Dendritic cell treated with granulocyte-macrophage colony-stimulating factor and Interleukin-4, amounts not matched to agents 40 ng/mL and 50 ng/mL, for 4 days (primary cell): ENCODE measurements around the gene CORO2B.

ENCODE experiments used
- H3K27ac Mint-ChIP-seq: one replicate; pipeline ENCODE4 v1.8.0; 2022; ENCODE audit warnings: mild to moderate bottlenecking, mixed read lengths
- H3K27me3 Mint-ChIP-seq: one replicate; pipeline ENCODE4 v1.8.0; 2022; ENCODE audit warnings: mild to moderate bottlenecking, mixed read lengths
- H3K36me3 Mint-ChIP-seq: one replicate; pipeline ENCODE4 v1.8.0; 2022; ENCODE audit warnings: low read depth, mixed read lengths
- H3K4me1 Mint-ChIP-seq: one replicate; pipeline ENCODE4 v1.8.0; 2022; ENCODE audit warnings: low read depth, mixed read lengths
- H3K4me3 Mint-ChIP-seq: one replicate; pipeline ENCODE4 v1.8.0; 2022; ENCODE audit warnings: mild to moderate bottlenecking, moderate library complexity, mixed read lengths
- H3K9me3 Mint-ChIP-seq: one replicate; pipeline ENCODE4 v1.8.0; 2022; ENCODE audit warnings: mixed read lengths
- intact Hi-C: fragments of 100-400 bp; cut with micrococcal nuclease; formaldehyde crosslinking; loops from one replicate; pipeline ENCODE4 v1.15.0; 2022

CORO2B gene

DNA sequence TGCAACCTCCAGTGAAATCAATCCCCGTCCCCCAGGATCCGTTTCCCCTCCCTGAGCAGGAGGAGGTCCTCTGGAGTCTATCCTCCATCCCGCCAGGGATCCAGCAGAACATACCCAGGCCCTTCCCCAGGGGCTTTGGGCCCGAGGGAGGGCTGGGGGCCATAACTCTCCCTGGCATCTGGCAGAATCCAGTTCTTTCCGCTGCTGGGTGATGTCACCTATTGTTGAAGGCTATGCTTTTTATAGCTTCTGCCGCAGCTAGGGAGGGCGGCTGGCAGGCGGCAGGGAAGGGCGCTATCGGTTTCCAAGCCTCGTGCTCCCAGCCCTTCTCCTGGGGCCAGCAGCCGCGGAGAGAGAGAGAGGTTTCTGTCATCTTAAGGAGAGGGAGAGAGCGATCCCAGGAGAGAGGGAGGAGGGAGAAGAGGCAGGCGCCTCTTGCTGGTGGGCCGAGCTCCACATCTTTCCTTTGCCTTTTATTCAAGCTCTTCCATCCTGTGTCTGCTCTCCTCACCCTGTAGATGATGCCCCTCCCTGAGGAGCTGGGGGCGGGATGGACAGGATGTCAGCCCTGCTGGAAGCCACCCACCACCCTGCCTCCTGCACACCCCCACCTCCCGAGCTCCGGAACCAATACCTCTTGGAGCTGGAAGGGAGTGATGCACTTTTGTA, 121.8 kb downstream of the CORO2B start:
- peaks cover 8% of the 10 kb centered on the region for H3K27me3 Mint-ChIP-seq
- H3K4me1 Mint-ChIP-seq = peaks cover 6% of the 10 kb centered on the region
- H3K9me3 Mint-ChIP-seq = no peaks in the 10 kb centered on the region
- intact Hi-C loops = no loop called here
- H3K27ac Mint-ChIP-seq = no peak overlapping the region
- no peaks in the 10 kb centered on the region for H3K36me3 Mint-ChIP-seq
- no peak overlapping the region for H3K4me3 Mint-ChIP-seq

DNA sequence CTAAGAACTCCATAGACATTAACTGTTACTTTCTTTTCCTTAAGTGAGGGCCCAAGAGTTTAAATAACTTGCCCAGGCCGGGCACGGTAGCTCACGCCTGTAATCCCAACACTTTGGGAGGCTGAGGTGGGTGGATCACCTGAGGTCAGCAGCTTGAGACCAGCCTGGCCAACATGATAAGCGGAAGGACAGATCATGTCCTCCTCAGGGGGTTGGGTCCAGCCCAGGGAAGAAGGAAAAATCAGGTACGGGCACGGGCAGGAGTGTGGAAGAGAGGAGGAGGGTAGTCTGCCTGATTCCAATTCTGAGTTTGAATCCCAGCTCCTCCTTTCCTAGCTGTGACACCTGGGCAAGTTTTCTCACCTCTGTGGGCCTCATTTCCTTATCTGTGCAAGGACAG, 123.1 kb downstream of the CORO2B start:
- H3K9me3 Mint-ChIP-seq = no peaks in the 10 kb centered on the region
- peaks cover 10% of the 10 kb centered on the region for H3K27me3 Mint-ChIP-seq
- H3K36me3 Mint-ChIP-seq = no peaks in the 10 kb centered on the region
- peaks cover 6% of the 10 kb centered on the region for H3K4me1 Mint-ChIP-seq
- H3K27ac Mint-ChIP-seq = no peak overlapping the region
- intact Hi-C loops = no loop called here
- H3K4me3 Mint-ChIP-seq = no peak overlapping the region

DNA sequence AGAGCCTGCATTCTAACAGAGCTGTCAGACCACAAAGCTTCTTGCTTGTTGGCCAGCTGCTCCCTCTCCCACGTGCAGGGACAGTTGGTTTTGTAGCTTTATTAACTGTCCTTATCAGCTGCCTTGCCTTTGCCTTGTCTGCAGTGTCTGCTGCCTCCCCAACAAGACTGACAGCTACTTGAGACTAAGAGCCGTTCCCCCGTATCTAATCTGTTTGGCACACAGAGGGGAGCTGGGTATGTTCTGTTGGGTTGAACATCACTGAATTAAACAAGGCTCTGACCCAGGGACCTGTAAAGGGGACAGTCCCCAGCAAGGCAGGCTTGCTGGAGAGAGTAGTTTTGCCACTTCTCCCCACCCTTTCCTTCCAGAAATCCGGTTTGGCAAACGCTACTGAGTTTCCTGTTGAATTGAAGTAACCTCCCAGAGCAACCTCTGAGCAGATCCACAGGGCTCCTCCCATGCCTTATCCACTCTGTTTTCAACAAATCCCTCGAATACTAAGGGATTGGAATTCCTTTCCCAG, 125.8 kb downstream of the CORO2B start:
- H3K27me3 Mint-ChIP-seq = peaks cover 10% of the 10 kb centered on the region
- intact Hi-C loops = no loop called here
- peaks cover 6% of the 10 kb centered on the region for H3K4me1 Mint-ChIP-seq
- H3K9me3 Mint-ChIP-seq = no peaks in the 10 kb centered on the region
- H3K27ac Mint-ChIP-seq = no peak overlapping the region
- no peaks in the 10 kb centered on the region for H3K36me3 Mint-ChIP-seq
- H3K4me3 Mint-ChIP-seq = no peak overlapping the region

DNA sequence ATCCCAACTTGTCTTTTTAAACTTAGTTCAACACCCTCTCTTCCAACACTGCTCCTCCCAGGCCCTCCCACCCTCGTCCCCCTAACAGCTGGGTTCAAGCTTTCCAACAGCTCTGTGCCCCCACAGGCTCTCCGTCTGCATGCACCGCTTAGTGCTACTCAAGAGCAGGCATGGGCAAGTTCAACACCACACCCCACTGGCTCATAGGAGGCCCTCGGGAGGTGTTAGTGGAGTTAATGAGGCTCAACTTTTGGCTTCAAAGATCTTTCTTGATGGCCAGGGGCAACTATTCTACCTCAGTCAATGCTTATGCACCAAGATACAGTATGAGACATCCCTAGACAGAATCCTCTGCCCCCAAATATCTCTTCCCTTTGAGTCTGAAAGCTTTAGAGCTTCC, 127.5 kb downstream of the CORO2B start:
- Mint-ChIP-seq H3K36me3 (no peaks in the 10 kb centered on the region), H3K27ac (no peak overlapping the region), H3K4me1 (peaks cover 6% of the 10 kb centered on the region), H3K9me3 (no peaks in the 10 kb centered on the region), H3K27me3 (peaks cover 3% of the 10 kb centered on the region), H3K4me3 (no peak overlapping the region)
- intact Hi-C loops = no loop called here

DNA sequence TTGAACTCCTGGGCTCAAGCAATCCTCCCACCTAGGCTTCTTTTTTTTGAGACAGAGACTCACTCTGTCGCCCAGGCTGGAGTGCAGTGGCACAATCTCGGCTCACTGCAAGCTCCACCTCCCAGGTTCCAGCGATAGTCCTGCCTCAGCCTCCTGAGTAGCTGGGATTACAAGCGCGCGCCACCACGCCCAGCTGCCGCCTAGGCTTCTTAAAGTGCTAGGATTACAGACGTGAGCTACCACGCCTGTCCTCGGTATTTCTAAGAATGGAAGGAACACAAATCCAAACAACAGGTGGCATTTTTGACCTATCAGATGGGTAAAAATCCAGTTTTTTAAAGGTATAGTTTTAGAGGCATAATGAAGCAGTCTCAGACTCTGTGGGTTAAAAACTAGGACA, 128.1 kb downstream of the CORO2B start:
- no peaks in the 10 kb centered on the region for H3K9me3 Mint-ChIP-seq
- H3K4me1 Mint-ChIP-seq = peaks cover 6% of the 10 kb centered on the region
- intact Hi-C loops = no loop called here
- H3K27me3 Mint-ChIP-seq = peaks cover 3% of the 10 kb centered on the region
- no peaks in the 10 kb centered on the region for H3K36me3 Mint-ChIP-seq
- H3K27ac Mint-ChIP-seq = no peak overlapping the region
- H3K4me3 Mint-ChIP-seq = no peak overlapping the region

DNA sequence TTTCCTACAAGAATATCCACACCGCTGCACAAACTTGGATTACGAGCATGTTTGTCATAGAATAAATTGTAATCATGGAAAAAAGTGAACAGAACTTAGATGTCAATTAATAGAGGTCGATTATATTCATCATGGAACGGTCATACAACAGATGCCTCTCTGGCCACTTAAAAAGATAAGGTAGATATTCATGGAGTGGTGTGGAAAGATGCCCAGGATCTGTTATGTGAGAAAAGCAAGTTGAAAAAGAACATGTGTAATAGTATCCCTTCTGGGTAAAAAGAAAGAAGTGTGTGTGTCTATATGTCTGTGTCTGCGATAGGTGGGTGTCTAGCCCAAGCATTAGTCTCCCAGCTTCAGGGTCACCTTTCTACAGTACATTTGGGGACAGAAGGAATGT, 128.6 kb downstream of the CORO2B start:
- intact Hi-C loops = no loop called here
- peaks cover 3% of the 10 kb centered on the region for H3K27me3 Mint-ChIP-seq
- no peak overlapping the region for H3K27ac Mint-ChIP-seq
- no peak overlapping the region for H3K4me3 Mint-ChIP-seq
- H3K9me3 Mint-ChIP-seq = no peaks in the 10 kb centered on the region
- peaks cover 6% of the 10 kb centered on the region for H3K4me1 Mint-ChIP-seq
- H3K36me3 Mint-ChIP-seq = no peaks in the 10 kb centered on the region

DNA sequence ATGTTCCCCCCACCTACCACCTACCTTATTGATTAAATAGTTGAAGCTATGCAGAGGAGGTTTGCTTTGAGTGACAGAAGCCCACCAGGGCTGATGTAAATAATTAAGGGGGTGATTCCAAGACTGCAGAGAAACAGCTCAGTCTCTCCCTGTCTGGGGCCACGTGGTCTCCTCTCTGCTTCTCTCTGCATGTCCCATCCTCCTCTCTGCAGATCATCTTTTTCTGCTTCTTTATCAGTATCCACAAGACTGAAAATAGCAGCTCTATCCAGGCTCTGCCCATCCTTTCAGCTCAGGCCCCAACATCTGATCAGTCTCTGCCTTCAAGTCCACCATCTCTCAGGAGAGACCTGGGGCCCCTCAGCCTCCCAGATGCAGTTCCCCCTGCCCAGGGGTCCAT, 131.1 kb downstream of the CORO2B start:
- peaks cover 2% of the 10 kb centered on the region for H3K4me1 Mint-ChIP-seq
- peaks cover 2% of the 10 kb centered on the region for H3K27me3 Mint-ChIP-seq
- intact Hi-C loops = no loop called here
- no peaks in the 10 kb centered on the region for H3K36me3 Mint-ChIP-seq
- no peak overlapping the region for H3K4me3 Mint-ChIP-seq
- no peak overlapping the region for H3K27ac Mint-ChIP-seq
- no peaks in the 10 kb centered on the region for H3K9me3 Mint-ChIP-seq

DNA sequence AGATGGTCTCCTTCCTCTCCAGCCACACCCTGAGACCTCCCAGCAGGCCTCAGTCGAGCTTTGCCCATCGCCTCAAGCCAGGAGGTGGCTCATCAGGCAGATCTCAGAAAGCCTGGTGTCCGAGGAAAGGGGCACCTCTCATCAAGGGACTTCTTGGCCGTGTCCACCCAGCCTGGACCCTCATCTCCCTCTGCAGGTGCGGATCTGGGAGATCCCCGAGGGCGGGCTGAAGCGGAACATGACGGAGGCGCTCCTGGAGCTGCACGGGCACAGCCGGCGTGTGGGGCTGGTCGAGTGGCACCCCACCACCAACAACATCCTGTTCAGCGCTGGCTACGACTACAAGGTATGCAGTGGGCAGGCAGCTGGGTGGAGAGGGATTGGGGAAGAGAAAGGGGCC, 131.7 kb downstream of the CORO2B start:
- intact Hi-C loops = no loop called here
- Mint-ChIP-seq H3K4me1 (no peaks in the 10 kb centered on the region), H3K27ac (no peak overlapping the region), H3K4me3 (no peak overlapping the region), H3K9me3 (no peaks in the 10 kb centered on the region), H3K27me3 (peaks cover 2% of the 10 kb centered on the region), H3K36me3 (no peaks in the 10 kb centered on the region)

DNA sequence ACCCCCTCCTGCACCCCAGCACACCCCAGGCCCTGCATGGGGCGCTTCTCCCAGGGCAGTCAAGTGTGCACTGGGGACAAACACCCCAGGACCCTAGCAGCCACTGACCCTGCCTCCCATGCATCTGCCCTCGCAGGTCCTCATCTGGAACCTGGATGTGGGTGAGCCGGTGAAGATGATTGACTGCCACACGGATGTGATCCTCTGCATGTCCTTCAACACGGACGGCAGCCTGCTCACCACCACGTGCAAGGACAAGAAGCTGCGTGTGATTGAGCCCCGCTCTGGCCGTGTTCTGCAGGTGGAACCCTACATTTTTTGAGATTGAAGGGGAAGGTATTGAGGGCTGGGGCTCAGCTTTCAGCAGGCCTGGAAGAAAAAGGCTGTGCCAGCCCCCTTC, 132.6 kb downstream of the CORO2B start:
- no peaks in the 10 kb centered on the region for H3K4me1 Mint-ChIP-seq
- H3K9me3 Mint-ChIP-seq = no peaks in the 10 kb centered on the region
- intact Hi-C loops = no loop called here
- no peak overlapping the region for H3K27ac Mint-ChIP-seq
- no peaks in the 10 kb centered on the region for H3K36me3 Mint-ChIP-seq
- no peaks in the 10 kb centered on the region for H3K27me3 Mint-ChIP-seq
- no peak overlapping the region for H3K4me3 Mint-ChIP-seq

DNA sequence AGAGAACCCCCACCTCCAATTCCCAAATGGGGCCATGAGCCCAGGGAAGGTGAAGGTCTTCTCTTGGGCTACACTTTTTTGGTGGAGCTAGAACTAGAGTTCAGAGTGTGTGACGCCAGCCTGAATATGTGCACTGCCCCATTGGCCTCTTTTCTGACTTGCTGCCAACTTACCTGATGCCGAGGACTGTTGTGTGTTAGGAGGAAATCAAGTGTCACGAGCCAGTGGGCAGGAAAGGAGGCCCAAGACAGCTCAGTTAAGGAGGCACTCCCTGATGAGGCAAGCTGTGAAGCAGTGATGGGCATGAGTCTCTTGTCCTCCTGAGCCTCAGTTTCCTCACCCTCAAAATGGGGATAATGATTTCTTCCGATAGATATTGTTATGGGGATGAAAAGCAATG, 134.1 kb downstream of the CORO2B start:
- Mint-ChIP-seq H3K4me3 (no peak overlapping the region), H3K36me3 (no peaks in the 10 kb centered on the region), H3K4me1 (no peaks in the 10 kb centered on the region), H3K27ac (no peak overlapping the region), H3K27me3 (peaks cover 1% of the 10 kb centered on the region), H3K9me3 (no peaks in the 10 kb centered on the region)
- intact Hi-C loops = no loop called here

DNA sequence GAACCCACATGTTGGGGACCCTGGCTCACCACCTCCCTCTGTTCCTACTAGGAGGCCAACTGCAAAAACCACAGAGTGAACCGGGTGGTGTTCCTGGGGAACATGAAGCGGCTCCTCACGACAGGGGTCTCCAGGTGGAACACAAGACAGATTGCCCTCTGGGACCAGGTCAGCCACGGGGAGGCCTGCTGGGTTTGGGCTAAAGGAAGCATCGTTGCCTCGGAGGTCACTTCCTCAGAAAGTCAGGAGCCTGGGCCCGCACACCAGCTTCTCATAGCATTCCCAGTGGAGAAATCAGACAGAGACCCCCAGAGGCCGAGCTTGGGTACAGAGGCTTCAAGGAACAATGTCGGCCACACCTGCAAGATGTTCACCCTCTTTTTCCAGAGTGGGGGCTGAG, 135.1 kb downstream of the CORO2B start:
- Mint-ChIP-seq H3K9me3 (no peaks in the 10 kb centered on the region), H3K4me3 (no peak overlapping the region), H3K36me3 (no peaks in the 10 kb centered on the region), H3K27ac (no peak overlapping the region), H3K4me1 (no peaks in the 10 kb centered on the region), H3K27me3 (peaks cover 3% of the 10 kb centered on the region)
- intact Hi-C loops = no loop called here

DNA sequence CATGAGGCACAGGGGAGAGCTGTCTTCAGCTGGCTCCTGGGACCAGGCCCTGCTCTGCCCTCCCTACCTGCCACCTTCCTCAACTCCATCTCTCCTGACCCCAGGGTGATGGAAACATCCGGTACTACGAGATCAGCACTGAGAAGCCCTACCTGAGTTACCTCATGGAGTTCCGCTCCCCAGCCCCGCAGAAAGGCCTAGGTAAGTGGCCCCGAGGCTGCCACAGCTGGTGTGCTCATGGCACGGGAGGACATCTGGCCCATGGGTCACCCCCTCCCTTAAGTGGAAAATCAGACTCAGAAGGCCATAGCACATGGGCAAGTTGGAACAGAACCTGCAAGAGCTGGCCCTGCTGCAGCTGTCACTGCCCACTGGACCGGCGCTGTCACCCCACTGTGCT, 136.3 kb downstream of the CORO2B start:
- Mint-ChIP-seq H3K4me3 (no peak overlapping the region), H3K36me3 (no peaks in the 10 kb centered on the region), H3K27me3 (peaks cover 3% of the 10 kb centered on the region), H3K9me3 (no peaks in the 10 kb centered on the region), H3K4me1 (no peaks in the 10 kb centered on the region), H3K27ac (no peak overlapping the region)
- intact Hi-C loops = no loop called here

DNA sequence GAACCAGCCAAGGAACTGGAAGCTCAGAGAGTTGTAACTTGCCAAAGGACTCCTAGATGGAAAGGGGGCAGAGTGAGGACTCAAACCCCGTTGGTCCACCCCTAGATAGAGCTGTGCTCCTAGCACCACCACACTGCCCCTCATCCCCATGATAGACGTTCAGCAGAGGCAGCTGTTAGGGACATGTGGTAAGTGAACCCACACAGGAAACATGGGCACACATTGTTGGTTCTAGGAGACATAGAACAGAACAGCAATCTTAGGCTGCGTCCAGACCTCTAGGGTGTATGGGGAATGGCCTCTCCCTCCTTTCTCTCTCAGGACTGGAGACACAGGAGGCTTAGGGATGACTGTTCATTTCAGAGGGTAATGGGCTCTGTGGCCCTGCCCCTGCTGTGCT, 139.2 kb downstream of the CORO2B start:
- H3K27me3 Mint-ChIP-seq = peaks cover 3% of the 10 kb centered on the region
- no peaks in the 10 kb centered on the region for H3K9me3 Mint-ChIP-seq
- intact Hi-C loops = no loop called here
- H3K4me1 Mint-ChIP-seq = no peaks in the 10 kb centered on the region
- no peak overlapping the region for H3K27ac Mint-ChIP-seq
- H3K36me3 Mint-ChIP-seq = no peaks in the 10 kb centered on the region
- no peak overlapping the region for H3K4me3 Mint-ChIP-seq

DNA sequence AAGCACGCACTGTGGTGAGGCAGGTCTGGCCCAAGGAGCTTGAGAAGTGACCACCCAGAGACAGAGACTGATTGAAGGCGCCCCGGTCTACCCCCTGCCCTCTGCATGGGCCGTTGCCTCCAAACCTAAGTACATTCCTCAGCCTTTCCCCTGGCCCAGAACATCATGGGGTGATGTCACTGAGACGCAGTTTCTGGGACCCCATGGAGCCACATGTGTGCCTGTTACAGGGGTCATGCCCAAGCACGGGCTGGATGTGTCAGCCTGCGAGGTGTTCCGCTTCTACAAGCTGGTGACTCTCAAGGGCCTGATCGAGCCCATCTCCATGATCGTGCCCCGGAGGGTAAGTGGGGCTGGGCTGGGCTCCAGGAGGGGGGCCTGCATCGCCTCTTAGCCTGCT, 139.7 kb downstream of the CORO2B start:
- Mint-ChIP-seq H3K27ac (no peak overlapping the region), H3K9me3 (no peaks in the 10 kb centered on the region), H3K4me1 (no peaks in the 10 kb centered on the region), H3K27me3 (peaks cover 3% of the 10 kb centered on the region), H3K36me3 (no peaks in the 10 kb centered on the region), H3K4me3 (no peak overlapping the region)
- intact Hi-C loops = no loop called here

DNA sequence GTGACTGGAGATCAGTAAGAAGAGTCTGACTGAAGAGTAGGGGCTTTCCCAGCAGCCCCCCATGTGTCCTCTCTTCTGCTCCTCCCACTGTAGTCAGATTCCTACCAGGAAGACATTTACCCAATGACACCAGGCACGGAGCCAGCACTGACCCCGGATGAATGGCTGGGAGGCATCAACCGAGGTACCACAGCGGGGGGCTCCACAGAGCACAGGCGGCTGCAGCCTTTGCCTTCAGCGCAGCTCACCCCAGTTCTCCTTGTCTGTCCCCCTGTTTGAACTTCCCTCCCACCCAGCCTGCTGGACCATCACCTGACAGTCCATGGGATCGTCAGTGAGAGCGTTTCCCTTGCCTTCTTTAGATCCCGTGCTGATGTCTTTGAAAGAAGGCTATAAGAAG, 140.3 kb downstream of the CORO2B start:
- Mint-ChIP-seq H3K36me3 (no peaks in the 10 kb centered on the region), H3K27ac (no peak overlapping the region), H3K9me3 (no peaks in the 10 kb centered on the region), H3K27me3 (peaks cover 3% of the 10 kb centered on the region), H3K4me3 (no peak overlapping the region), H3K4me1 (no peaks in the 10 kb centered on the region)
- intact Hi-C loops = no loop called here
